ENCODE results near the gene ING5.

Gene ING5

GRCh38 chr2:241672243-241673188, 29.3 kb upstream of the ING5 start:
- no peak for DNase-seq (ENCODE audit: low read depth in 2 of 2)

GRCh38 chr2:241673189-241673663, 28.6 kb upstream of the ING5 start:
- no peak for DNase-seq (ENCODE audit: low read depth in 2 of 2)

GRCh38 chr2:241673797-241674725, 27.8 kb upstream of the ING5 start:
- no peak for DNase-seq (ENCODE audit: low read depth in 2 of 2)

- no peak for DNase-seq (ENCODE audit: low read depth in 2 of 2)
Observed at GRCh38 chr2:241675885-241676284, 26.0 kb upstream of the ING5 start.

GRCh38 chr2:241676665-241677064, 25.2 kb upstream of the ING5 start:
- no peak for DNase-seq (ENCODE audit: low read depth in 2 of 2)

- DNase-seq (ENCODE audit: low read depth in 2 of 2) = no peak
Observed at GRCh38 chr2:241677392-241677791, 24.4 kb upstream of the ING5 start.

GRCh38 chr2:241678307-241678706, 23.5 kb upstream of the ING5 start:
- no peak for DNase-seq (ENCODE audit: low read depth in 2 of 2)

GRCh38 chr2:241678784-241679540, 22.9 kb upstream of the ING5 start:
- no peak for DNase-seq (ENCODE audit: low read depth in 2 of 2)

- no peak for DNase-seq (ENCODE audit: low read depth in 2 of 2)
Observed at GRCh38 chr2:241680044-241680443, 21.8 kb upstream of the ING5 start.

GRCh38 chr2:241680827-241681599, 20.8 kb upstream of the ING5 start:
- DNase-seq (ENCODE audit: low read depth in 2 of 2) = no peak

- peak in 1 of 2 donors; percentile 11 for DNase-seq (ENCODE audit: low read depth in 2 of 2)
Observed at GRCh38 chr2:241686324-241686649, 15.6 kb upstream of the ING5 start.

- DNase-seq (ENCODE audit: low read depth in 2 of 2) = peak; percentile 96 to 97
Observed at GRCh38 chr2:241686650-241687425, 15.0 kb upstream of the ING5 start, which contains the start of gene DTYMK. Gene DTYMK, minus strand, starts transcription at chr2:241686815. Its CDS starts 32 bp downstream, at chr2:241686783.

GRCh38 chr2:241689306-241689705, 12.5 kb upstream of the ING5 start:
- no peak for DNase-seq (ENCODE audit: low read depth in 2 of 2)

- DNase-seq (ENCODE audit: low read depth in 2 of 2) = no peak
Observed at GRCh38 chr2:241690202-241690717, 11.6 kb upstream of the ING5 start.

GRCh38 chr2:241692448-241692847, 9.4 kb upstream of the ING5 start:
- no peak for DNase-seq (ENCODE audit: low read depth in 2 of 2)

- no peak for DNase-seq (ENCODE audit: low read depth in 2 of 2)
Observed at GRCh38 chr2:241695651-241696050, 6.2 kb upstream of the ING5 start.

GRCh38 chr2:241701149-241701398, 765 bp upstream of the ING5 start:
- DNase-seq (ENCODE audit: low read depth in 2 of 2) = no peak

GRCh38 chr2:241702155-241703031, 554 bp downstream of the ING5 start:
- DNase-seq (ENCODE audit: low read depth in 2 of 2) = peak; percentile 81 to 87

GRCh38 chr2:241703032-241703604, 1.3 kb downstream of the ING5 start:
- no peak for DNase-seq (ENCODE audit: low read depth in 2 of 2)
